Stimulated activated CD4-positive, alpha-beta T cell treated with anti-CD3 and anti-CD28 coated beads, Interleukin-4, amount 100 ng/mL, for 24 hours (primary cell): ENCODE data around the gene GPC5.
"Not testable (repeated sequence)": the region's sequence is repeated elsewhere in the genome, so short reads cannot be mapped to it uniquely, and the experiment has no call there.

ENCODE experiments used
- DNase-seq: peaks from one replicate; pipeline ENCODE4 v3.0.0-alpha.2; 2020

The GPC5 gene

GRCh38 chr13:91398413-91399188, at the start of gene GPC5:
TSS of gene GPC5 (plus strand) at chr13:91398621.
- DNase-seq: peak; percentile 81

- DNase-seq: peak; percentile 94
These were observed 49.5 kb upstream of the GPC5 start for GRCh38 chr13:91348906-91349435.

- no peak for DNase-seq
These were observed 48.2 kb upstream of the GPC5 start for GRCh38 chr13:91349992-91350911.

- DNase-seq: no peak
These were observed 47.3 kb upstream of the GPC5 start for GRCh38 chr13:91351123-91351522.

GRCh38 chr13:91351980-91352379, 46.4 kb upstream of the GPC5 start:
- no peak for DNase-seq

- not testable (repeated sequence) for DNase-seq
These were observed 45.5 kb upstream of the GPC5 start for GRCh38 chr13:91352891-91353290.

GRCh38 chr13:91353494-91353893, 44.9 kb upstream of the GPC5 start:
- no peak for DNase-seq

GRCh38 chr13:91355099-91355825, 43.2 kb upstream of the GPC5 start:
- no peak for DNase-seq

GRCh38 chr13:91355826-91356710, 42.4 kb upstream of the GPC5 start:
- DNase-seq: no peak

GRCh38 chr13:91356919-91357612, 41.4 kb upstream of the GPC5 start:
- DNase-seq: no peak

GRCh38 chr13:91357613-91358386, 40.6 kb upstream of the GPC5 start:
- no peak for DNase-seq

- no peak for DNase-seq
These were observed 40.0 kb upstream of the GPC5 start for GRCh38 chr13:91358387-91358782.

GRCh38 chr13:91359111-91359510, 39.3 kb upstream of the GPC5 start:
- no peak for DNase-seq

GRCh38 chr13:91359631-91360030, 38.8 kb upstream of the GPC5 start:
- no peak for DNase-seq

GRCh38 chr13:91360246-91360751, 38.1 kb upstream of the GPC5 start:
- DNase-seq: no peak

- DNase-seq: no peak
These were observed 36.6 kb upstream of the GPC5 start for GRCh38 chr13:91361755-91362271.

GRCh38 chr13:91362908-91363307, 35.5 kb upstream of the GPC5 start:
- DNase-seq: no peak

- DNase-seq: no peak
These were observed 30.3 kb upstream of the GPC5 start for GRCh38 chr13:91368101-91368500.

GRCh38 chr13:91368676-91369440, 29.6 kb upstream of the GPC5 start:
- peak; percentile 18 for DNase-seq
